Common myeloid progenitor, CD34-positive (primary cell): ENCODE data around the gene AHDC1.

Experiments used
- CTCF ChIA-PET: fragments of 350-600 bp; sonication (Branson Sonifier 250); formaldehyde crosslinking; loops from one replicate; lab custom pipeline; 2021; ENCODE audit warnings: antibody characterized with exemption; lab: Charles Lee
- POLR2A ChIA-PET: fragments of 350-600 bp; sonication (Branson Sonifier 250); formaldehyde crosslinking; loops from one replicate; lab custom pipeline; 2021; ENCODE audit warnings: antibody characterized with exemption; lab: Charles Lee
- DNase-seq, 3 donors: peaks; one replicate each; pipeline versions ENCODE4 v3.0.0 to v3.0.0-alpha.2; 2013
- H3K27ac ChIP-seq, 2 experiments: 1 replicate in 1 of 2; 2 replicates in 1 of 2; pipeline ENCODE4 v1.7.0; 2013; ENCODE audit warnings: inconsistent platforms in 2 of 2, low read length in 2 of 2, mild to moderate bottlenecking in 2 of 2, low read depth in 1 of 2, moderate library complexity in 1 of 2; ENCODE audit not compliant: severe bottlenecking in 2 of 2, insufficient read depth in 1 of 2, poor library complexity in 1 of 2
- H3K27me3 ChIP-seq, 5 experiments: replicated peaks in 2 of 5; 1 replicate in 3 of 5; 2 replicates in 2 of 5; pipeline versions ENCODE4 v1.6.1 to v1.7.0; 2013; ENCODE audit warnings: low read length in 4 of 5, mild to moderate bottlenecking in 2 of 5, moderate library complexity in 2 of 5, inconsistent platforms in 1 of 5; ENCODE audit not compliant: insufficient read depth in 5 of 5, control insufficient read depth in 4 of 5
- H3K36me3 ChIP-seq, 4 experiments: 1 replicate in 2 of 4; 2 replicates in 2 of 4; pipeline versions ENCODE4 v1.6.1 to v1.7.0; 2013; ENCODE audit warnings: low read length in 3 of 4, control low read depth in 1 of 4, mild to moderate bottlenecking in 1 of 4; ENCODE audit not compliant: control insufficient read depth in 4 of 4, insufficient read depth in 4 of 4
- H3K4me1 ChIP-seq, 4 experiments: 1 replicate in 3 of 4; 2 replicates in 1 of 4; pipeline versions ENCODE4 v1.6.1 to v1.7.1; 2013; ENCODE audit warnings: low read length in 3 of 4, mild to moderate bottlenecking in 3 of 4, control low read depth in 1 of 4, inconsistent platforms in 1 of 4, moderate library complexity in 1 of 4; ENCODE audit not compliant: control insufficient read depth in 4 of 4, insufficient read depth in 4 of 4; ENCODE audit errors: control extremely low read depth in 1 of 4
- H3K4me3 ChIP-seq, 7 experiments: 1 replicate in 4 of 7; 2 replicates in 3 of 7; pipeline versions ENCODE4 v1.5.1 to v1.7.0; 2013; ENCODE audit warnings: mild to moderate bottlenecking in 7 of 7, low read length in 6 of 7, moderate library complexity in 6 of 7, inconsistent platforms in 2 of 7, low read depth in 2 of 7, control low read depth in 1 of 7; ENCODE audit not compliant: insufficient read depth in 4 of 7, control insufficient read depth in 1 of 7; ENCODE audit errors: extremely low read depth in 1 of 7
- H3K9me3 ChIP-seq, 5 experiments: 1 replicate in 4 of 5; 2 replicates in 1 of 5; pipeline versions ENCODE4 v1.6.1 to v1.7.1; 2013; ENCODE audit warnings: low read length in 4 of 5, mild to moderate bottlenecking in 2 of 5, inconsistent platforms in 1 of 5, low read depth in 1 of 5, moderate library complexity in 1 of 5; ENCODE audit not compliant: control insufficient read depth in 4 of 5, insufficient read depth in 2 of 5; ENCODE audit errors: control extremely low read depth in 1 of 5
- WGBS: methylation state at CpG from one replicate; pipeline ENCODE4 v1.1.5; 2013; ENCODE audit not compliant: insufficient coverage; 5-methylcytosine and 5-hydroxymethylcytosine counted together

Gene AHDC1

DNA sequence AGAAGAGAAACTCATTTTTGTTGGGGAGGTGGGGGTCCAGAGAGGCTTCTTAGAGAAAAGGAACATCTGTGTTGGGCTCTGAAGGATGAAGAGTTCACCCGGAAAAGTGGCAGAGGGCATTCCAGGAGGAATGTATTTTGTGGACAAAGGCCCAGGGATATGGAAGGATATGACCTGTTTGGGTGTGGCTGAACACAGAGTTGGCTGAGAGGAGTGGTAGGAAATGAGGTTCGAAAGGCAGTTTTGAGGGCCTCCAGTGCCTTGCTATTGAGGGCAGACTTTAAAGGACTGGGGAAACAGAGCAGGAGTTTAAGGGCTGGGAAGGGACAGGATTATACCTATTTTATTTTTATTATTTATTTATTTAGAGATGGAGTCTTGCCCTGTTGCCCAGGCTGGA lies 86.6 kb downstream of the AHDC1 start:
- no peaks in the 10 kb centered on the region for H3K27me3 ChIP-seq
- ChIA-PET CTCF (interaction anchor here (1.9 kb wide), 1 partner anchor 90 kb away, joined by 6 read pairs; no protein-coding TSS in a partner anchor), POLR2A (no interaction called here)
- DNase-seq = no peak
- 100% methylated on average over 2 of the region's 2 CpGs for WGBS
- no peak overlapping the region for H3K27ac ChIP-seq
- H3K4me3 ChIP-seq = no peak overlapping the region
- H3K36me3 ChIP-seq = no peaks in the 10 kb centered on the region
- H3K4me1 ChIP-seq = peaks cover 5 to 48% (median 33%) of the 10 kb centered on the region in 4 experiments
- H3K9me3 ChIP-seq = no peaks in the 10 kb centered on the region

DNA sequence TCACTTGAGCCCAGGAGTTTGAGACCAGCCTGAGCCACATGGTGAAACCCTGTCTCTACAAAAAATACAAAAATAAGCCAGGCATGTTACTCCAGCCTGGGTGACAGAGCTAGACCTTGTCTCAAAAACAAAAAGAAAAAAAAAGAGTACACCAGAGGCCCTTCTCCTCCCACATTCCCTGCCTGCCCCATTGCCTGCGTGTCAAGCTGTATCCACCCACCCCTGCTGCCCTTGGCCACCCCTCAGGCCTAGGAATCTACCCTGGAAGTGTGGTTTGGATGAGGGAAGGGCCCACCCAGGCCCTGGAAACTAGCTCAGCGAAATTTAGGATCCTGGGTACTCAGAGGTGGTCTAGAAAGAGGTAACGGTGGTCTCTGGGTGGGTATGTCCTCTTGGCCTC lies 88.3 kb downstream of the AHDC1 start:
- Histone ChIP-seq H3K4me3 (no peak overlapping the region), H3K27ac (no peak overlapping the region), H3K9me3 (no peaks in the 10 kb centered on the region), H3K27me3 (no peaks in the 10 kb centered on the region), H3K36me3 (no peaks in the 10 kb centered on the region), H3K4me1 (peaks cover 0 to 31% (median 17%) of the 10 kb centered on the region in 4 experiments)
- POLR2A ChIA-PET = no interaction called here
- WGBS = 90% methylated on average over 2 of the region's 3 CpGs
- CTCF ChIA-PET = interaction anchor here (1.0 to 1.6 kb wide), 2 partner anchors 8 to 219 kb away, joined by 3 to 4 read pairs; no protein-coding TSS in a partner anchor
- DNase-seq = no peak

DNA sequence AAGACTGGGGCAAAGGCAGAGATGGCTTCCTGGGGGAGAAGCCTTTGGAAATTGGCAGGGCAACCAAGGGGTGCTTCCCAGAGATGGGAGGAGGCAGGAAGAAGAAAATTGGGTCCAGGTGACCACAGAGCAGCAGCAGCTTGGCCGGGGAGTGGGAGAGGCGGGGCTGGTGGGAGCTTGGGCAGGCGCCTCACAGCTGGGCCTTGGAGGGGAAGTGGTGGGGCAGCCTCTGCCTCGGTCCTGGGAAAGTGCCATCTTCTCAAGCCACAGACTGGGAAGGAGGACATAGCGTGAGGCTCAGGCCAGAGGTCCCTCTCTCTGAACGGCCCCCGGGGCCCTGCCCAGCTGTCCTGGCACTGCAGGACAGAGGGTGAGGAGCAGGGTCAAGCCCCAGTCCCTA lies 90.0 kb downstream of the AHDC1 start:
- H3K36me3 ChIP-seq = no peaks in the 10 kb centered on the region
- no peaks in the 10 kb centered on the region for H3K9me3 ChIP-seq
- ChIA-PET POLR2A (no interaction called here), CTCF (interaction anchor here (1.1 to 1.2 kb wide), 2 partner anchors 9 to 13 kb away, joined by 4 read pairs; no protein-coding TSS in a partner anchor)
- no peak overlapping the region for H3K4me3 ChIP-seq
- WGBS = 23% methylated on average over 6 of the region's 7 CpGs
- no peaks in the 10 kb centered on the region for H3K27me3 ChIP-seq
- H3K4me1 ChIP-seq = peaks cover 0 to 26% (median 11%) of the 10 kb centered on the region in 4 experiments
- H3K27ac ChIP-seq = no peak overlapping the region
- peak in 1 of 3 donors; percentile 34 for DNase-seq

DNA sequence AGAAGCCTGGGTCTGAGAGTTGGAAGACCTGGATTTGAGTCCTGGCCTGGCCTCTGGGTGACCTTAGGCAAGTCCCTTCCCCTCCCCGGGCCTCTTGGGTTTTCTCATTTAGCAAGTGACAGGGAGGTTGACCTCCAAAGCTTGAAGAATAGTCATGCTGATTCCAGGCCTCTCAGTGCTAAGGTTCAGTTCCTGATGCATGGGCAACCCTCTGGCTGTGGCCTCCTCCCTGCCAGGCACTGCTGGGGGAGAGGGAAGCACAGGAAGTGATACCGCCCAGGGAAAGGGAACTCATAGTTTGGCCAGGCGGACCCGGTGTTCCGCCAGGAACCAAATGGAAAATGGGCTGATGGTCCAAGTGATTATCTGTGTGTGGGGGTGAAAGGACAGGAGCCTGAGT lies 90.4 kb downstream of the AHDC1 start:
- Histone ChIP-seq H3K27ac (no peak overlapping the region), H3K36me3 (no peaks in the 10 kb centered on the region), H3K9me3 (no peaks in the 10 kb centered on the region), H3K4me1 (peaks cover 0 to 26% (median 11%) of the 10 kb centered on the region in 4 experiments), H3K4me3 (no peak overlapping the region), H3K27me3 (no peaks in the 10 kb centered on the region)
- WGBS = 100% methylated on average over 1 of the region's 5 CpGs
- POLR2A ChIA-PET = no interaction called here
- DNase-seq = no peak
- CTCF ChIA-PET = interaction anchor here (1.1 to 1.2 kb wide), 2 partner anchors 8 to 13 kb away, joined by 4 read pairs; no protein-coding TSS in a partner anchor

DNA sequence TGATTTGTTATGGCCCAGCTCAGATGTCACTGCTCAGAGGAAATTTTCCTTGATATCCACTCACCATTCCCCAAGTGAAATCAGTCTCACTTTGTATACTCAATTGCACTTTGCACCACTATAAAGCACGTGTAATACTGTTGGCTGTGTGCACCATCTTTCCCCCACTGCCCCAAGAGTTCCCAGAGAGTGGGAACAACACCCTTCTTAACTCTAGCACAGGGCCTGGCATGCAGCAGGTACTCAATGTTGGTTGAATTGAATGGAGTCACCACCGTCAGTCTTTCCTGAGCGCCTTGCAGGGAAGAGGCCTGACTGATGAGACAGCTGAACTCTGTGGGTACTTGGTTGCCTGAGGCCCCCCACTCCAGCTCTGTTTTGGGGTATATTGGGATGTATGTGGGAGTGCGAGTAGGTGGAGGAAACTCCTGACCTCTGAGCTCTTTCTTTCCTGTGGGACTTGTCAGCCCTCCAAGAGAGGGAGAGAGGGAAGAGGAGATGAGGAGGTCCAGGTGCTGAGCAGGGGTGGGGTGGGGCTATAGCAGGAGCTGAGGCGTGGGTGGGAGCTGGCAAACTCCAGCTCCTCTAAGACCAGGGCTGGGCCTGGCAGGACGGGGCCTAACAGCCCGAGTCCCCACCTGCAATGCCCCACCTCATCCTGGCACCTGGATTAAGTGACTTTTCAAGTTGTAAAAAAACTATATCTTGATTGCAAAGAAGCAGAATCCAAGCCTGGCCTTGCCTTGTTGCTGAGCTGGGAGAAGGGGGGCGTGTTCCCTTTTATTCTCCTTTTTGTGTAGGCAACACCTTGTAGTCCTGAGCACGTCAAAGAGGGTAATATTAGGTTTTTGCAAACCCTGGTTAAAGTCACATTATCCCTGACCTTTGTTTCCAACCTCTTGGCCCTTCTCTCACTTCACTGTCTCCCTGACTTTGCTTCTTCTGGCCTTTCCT lies 94.5 kb downstream of the AHDC1 start:
- H3K27ac ChIP-seq = no peak overlapping the region
- no peaks in the 10 kb centered on the region for H3K9me3 ChIP-seq
- ChIA-PET CTCF (interaction anchor here (1.4 to 2.4 kb wide), 4 partner anchors 12 to 93 kb away, joined by 3 to 9 read pairs (median 4); no protein-coding TSS in a partner anchor), POLR2A (no interaction called here)
- no peak for DNase-seq
- no peaks in the 10 kb centered on the region for H3K36me3 ChIP-seq
- H3K27me3 ChIP-seq = no peaks in the 10 kb centered on the region
- no peak overlapping the region for H3K4me3 ChIP-seq
- H3K4me1 ChIP-seq = peaks cover 0 to 26% (median 11%) of the 10 kb centered on the region in 4 experiments
- 94% methylated on average over 7 of the region's 9 CpGs for WGBS

GRCh38 chr1:27507960-27508665 lies 95.8 kb downstream of the AHDC1 start:
- peaks cover 0 to 13% (median 0%) of the 10 kb centered on the region in 4 experiments for H3K4me1 ChIP-seq
- no peak overlapping the region for H3K27ac ChIP-seq
- H3K9me3 ChIP-seq = no peaks in the 10 kb centered on the region
- ChIA-PET CTCF (interaction anchor here (0.6 to 1.6 kb wide), 6 partner anchors 8 to 94 kb away, joined by 3 to 4 read pairs (median 4); no protein-coding TSS in a partner anchor), POLR2A (no interaction called here)
- H3K4me3 ChIP-seq = no peak overlapping the region
- H3K27me3 ChIP-seq = no peaks in the 10 kb centered on the region
- DNase-seq = peak in 1 of 3 donors; percentile 53
- no peaks in the 10 kb centered on the region for H3K36me3 ChIP-seq
- 94% methylated on average over 5 of the region's 6 CpGs for WGBS
